Stimulated activated naive CD4-positive, alpha-beta T cell (primary cell): ENCODE data around the gene SERPINF2.
"Not testable (repeated sequence)": the region's sequence is repeated elsewhere in the genome, so short reads cannot be mapped to it uniquely, and the experiment has no call there.

Source experiments
- DNase-seq, 6 experiments: peaks; one replicate each; lab custom pipeline; 2025; lab: John Stamatoyannopoulos, UW

SERPINF2 gene

GRCh38 chr17:1789936-1790335 lies 47.3 kb downstream of the SERPINF2 start:
- DNase-seq, result no peak

DNA sequence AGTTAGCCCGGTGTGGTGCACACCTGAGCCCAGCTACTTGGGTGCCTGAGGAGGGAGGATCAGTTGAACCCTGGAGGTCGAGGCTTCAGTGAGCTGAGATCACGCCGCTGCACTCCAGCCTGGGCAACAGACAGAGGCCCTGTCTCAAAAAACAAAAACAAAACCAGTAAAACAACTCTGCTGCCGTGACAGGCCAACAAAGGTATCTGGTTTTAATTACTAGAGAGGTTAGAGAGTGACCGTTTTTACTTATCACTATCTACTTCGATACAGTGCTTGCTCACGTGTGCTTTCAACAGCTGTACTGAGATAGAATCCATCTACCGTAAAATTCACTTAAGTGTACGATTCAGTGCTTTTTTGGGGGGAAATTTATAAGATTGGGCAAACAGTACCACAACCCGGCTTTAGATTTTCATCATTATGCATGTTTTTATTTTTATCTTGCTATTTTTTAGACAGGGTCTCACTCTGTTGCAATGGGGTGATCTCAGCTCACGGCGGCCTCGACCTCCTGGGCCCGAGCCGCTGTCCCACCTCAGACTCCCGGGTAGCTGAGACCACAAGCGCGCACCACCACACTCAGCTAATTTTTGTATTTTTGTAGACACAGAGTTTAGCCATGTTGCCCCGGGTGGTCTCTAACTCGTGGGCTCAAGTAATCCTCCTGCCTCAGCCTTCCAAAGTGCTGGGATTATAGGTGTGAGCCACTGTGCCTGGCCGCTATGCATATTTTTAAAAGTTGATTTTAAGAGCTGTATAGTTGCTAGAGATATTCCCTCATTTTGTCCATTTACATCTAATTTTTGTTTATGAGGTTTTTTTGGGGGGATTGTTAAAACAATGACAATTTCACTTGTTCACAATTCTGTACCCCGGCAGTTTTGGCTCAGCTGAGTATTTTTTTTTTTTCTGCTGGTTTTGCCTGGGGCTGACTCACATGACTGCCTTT lies 50.1 kb downstream of the SERPINF2 start:
- no peak for DNase-seq

- DNase-seq, result no peak
Measured at GRCh38 chr17:1793447-1793806, 50.8 kb downstream of the SERPINF2 start.

DNA sequence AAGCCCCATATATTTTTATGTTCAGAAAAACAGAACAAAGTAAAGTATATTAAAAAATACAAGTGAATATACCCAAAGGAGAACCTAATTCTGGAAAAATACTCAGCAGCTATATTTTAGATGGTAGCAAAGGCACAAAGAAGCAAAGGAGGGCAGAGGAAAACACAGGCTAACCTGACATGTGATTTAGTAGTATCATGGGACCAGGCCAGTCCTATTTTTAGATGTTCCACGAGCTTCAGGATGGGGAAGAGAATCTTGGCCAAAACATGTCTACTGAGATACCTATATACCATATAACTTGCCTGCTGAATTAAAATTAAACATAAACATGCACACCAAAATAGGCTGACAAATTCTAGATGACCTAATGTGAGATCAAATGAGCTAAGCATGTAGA lies 54.1 kb downstream of the SERPINF2 start:
- no peak for DNase-seq

- no peak for DNase-seq
Measured at GRCh38 chr17:1797323-1797722, 54.7 kb downstream of the SERPINF2 start.

GRCh38 chr17:1797846-1798245 lies 55.2 kb downstream of the SERPINF2 start:
- not testable (repeated sequence) for DNase-seq

- DNase-seq, result no peak
Measured at GRCh38 chr17:1800240-1800639, 57.6 kb downstream of the SERPINF2 start.

DNA sequence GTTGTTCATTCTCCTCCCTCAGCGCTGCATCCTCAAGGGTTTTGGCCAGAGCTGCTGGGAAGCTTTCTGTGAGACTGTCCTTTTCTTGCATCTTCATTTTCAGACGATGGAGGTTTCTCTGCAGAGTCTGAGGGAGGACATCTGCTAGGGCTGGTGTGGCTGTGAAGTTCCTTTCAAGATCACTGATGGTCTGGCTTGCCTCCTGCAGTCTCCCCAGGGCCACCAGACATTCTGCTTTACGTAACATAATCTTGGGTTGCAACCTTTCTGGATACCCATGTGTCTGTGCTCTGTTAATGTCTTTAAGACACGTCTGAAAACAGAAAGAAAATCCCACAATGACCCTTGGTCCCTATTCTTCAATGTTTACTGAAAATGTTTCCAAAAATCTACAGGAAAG lies 58.0 kb downstream of the SERPINF2 start:
- no peak for DNase-seq

DNA sequence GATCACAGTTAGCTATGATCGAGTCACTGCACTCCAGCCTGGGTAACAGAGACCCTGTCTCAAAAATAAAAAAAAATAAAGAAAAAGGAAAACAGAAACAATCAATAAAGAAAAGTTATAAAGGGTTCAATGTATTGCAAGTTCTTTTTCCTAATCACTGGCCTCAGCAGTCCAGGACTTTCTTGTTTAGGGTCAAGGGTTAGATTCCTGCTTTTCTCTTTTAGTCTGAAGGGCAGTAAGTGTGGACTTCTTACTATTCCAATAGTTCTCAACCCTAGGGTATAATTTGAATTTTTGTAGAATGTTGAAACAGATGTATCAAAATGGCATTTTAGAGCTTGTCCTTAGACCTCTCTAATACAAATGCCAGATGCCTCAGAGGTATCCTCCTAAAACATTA lies 59.8 kb downstream of the SERPINF2 start:
- DNase-seq, result no peak

DNA sequence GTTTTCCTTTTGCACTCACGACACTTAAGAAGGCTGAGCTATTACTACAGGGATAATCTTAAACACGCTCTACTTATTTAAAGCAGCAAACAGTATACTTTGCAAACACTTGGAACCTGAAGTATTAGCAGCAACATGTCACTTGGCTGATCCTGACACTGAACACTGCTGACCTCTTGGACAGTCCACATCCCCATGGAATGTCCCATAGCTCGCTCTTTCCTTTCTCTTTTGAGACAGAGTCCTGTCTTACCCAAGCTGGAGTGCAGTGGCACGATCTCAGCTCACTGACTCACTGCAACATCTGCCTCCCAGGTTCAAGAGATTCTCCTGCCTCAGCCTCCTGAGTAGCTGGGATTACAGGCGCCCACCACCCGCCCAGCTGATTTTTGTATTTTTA lies 60.6 kb downstream of the SERPINF2 start:
- DNase-seq, result no peak
